Stimulated activated CD8-positive, alpha-beta memory T cell treated with anti-CD3 and anti-CD28 coated beads, Interleukin-2, amount 100 ng/mL, for 1 hour (primary cell): Measurements from ENCODE around the gene CREBRF.
A peak's percentile ranks its signal among the peaks of the same experiment; 100 is the strongest.
"Not testable (repeated sequence)": the region's sequence is repeated elsewhere in the genome, so short reads cannot be mapped to it uniquely, and the experiment has no call there.

ENCODE experiments used
- DNase-seq, 2 donors: peaks; one replicate each; pipeline ENCODE4 v3.0.0-alpha.2; 2020; ENCODE audit warnings: low read depth in 2 of 2

CREBRF gene

DNA sequence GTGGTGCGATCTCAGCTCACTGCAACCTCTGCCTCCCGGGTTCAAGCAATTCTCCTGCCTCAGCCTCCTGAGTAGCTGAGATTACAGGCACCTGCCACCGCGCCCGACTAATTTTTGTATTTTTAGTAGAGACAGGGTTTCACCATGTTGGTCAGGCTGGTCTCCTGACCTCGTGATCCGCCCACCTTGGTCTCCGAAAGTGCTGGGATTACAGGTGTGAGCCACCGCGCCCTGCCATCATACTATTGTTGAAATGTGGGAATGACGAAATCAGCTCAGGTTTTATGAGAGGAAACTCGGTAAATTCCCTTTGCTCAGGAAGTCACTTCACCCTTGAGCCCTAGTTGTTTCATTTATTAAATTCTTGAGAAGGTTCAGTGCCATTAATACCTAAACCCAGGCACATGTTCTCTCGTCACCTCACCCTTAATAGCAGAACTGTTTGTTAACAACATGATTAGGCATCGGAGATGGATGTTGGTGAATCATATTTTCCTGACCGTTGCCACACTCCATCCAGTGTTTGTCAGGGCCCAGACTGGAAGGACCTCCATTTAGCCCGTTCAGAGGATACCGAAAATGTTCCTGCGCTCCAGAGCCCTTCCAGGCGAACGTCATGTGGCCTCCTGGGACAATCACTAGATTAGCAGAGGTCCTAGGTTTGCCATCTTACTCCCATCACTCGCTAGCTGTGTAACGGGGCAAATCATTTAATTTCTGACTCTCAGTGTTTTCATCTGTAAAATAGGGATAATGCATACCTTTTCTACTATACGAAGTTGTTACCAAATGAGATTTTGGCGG lies 20.0 kb upstream of the CREBRF start:
- DNase-seq: no peak

DNA sequence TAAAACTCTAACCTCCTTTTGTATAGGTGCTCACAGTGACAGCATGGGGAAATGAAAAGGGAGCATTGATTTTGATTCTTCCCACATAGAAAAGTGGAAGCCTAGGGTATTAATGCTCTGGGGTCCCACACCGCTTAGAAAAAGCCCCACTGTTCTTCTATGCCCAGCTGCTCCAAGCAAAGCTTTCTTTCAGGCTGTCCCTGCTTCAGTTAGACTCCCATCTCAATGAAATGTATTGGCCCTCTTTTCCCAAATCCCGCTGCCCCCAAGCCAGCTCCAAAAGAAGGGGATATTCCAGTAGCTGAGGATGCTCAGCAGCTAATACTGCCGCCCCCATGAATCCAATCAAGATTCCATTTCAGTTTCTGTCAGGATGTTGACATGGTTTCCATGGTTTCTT lies 17.0 kb upstream of the CREBRF start:
- DNase-seq: no peak

DNA sequence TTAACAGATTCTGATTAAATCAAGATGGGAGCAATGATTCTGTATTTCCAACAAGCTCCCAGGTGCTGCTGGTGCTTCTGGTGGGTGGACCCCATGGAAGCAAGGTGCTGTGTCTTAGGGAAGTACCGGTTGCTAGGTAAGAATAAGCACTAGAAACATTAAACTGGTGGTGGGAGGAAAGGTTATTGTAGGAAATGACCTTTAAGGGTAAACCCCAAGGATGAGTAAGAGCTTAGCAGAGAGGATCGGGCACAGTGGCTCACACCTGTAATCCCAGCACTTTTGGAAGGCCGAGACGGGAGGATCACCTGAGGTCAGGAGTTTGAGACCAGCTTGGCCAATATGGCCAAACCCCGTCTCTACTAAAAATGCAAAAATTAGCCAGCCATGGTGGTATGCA lies 16.2 kb upstream of the CREBRF start:
- DNase-seq: no peak

DNA sequence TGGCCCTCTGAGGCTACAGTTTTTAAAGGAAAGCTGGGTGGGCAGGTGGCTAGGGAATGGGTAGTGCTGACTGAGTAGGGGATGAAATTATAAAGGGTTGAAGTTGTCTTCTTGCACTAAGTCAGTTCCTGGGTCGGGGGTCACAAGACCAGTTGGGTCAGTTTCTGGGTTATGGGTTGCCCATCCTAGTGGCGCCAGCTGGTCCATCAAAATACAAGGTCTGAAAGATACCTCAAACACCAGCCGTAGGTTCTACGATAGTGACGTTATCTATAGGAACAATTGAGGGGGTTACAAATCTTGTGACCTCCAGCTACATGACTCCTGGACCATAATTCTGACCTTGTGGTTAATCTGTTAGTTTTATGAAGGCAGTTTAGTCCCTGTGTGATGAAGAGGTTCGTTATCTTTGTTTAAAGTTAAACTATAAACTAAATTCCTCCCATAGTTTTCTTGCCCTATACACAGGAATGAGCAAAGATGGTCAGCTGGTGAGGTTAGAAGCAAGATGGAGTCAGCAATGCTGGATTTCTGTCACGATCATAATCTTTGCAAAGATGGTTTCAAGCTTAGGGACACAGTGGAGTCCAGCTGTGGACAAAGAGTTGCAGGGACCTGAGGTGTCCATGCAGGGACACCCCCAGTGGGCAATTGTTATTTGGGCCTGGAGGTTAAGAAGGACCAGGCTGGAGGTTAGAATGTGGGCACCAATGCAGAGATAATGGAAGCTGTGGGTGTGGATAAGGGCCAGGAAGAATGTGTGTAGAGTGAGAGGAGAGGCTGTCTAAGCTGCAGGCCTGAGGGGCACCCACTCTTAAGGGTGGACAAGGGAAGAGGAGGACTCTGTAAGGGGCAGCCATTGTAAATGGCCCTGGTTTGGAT lies 14.0 kb upstream of the CREBRF start:
- no peak for DNase-seq

DNA sequence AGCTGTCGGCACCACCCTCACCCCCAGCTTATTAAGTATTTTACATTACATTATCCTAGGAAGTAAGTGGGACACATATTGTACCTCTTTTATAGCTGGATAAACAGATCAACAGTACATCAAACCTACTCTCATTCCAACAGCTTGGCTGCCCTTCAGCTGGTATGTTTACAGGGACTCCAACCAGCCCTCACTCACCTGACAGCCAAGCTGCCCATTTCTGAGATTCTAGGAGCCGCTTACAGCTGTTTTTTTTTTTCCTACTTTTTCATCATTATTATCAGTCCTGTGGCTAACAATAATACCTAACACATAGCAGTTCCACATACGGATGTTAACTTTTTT lies 13.4 kb upstream of the CREBRF start:
- DNase-seq: no peak

DNA sequence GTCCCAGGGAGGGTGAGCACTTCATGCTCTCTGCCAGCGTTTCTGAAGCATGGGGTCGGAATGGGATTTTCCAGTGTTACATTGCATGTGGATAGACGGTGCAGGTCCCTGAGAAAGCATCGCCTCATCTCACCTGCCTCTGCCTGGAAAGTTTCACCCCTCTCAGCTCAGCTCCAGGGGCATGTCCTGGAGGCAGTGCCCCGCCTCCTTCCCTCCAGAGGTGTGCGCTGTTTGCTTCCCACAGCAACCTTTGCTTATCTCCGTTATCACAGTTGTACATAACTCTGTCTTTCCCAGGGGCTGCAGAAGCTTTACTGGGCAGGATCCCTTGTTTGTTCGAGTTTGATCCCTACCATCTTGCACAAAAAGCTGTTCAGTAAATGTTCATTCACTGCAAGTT lies 10.7 kb upstream of the CREBRF start:
- no peak for DNase-seq

DNA sequence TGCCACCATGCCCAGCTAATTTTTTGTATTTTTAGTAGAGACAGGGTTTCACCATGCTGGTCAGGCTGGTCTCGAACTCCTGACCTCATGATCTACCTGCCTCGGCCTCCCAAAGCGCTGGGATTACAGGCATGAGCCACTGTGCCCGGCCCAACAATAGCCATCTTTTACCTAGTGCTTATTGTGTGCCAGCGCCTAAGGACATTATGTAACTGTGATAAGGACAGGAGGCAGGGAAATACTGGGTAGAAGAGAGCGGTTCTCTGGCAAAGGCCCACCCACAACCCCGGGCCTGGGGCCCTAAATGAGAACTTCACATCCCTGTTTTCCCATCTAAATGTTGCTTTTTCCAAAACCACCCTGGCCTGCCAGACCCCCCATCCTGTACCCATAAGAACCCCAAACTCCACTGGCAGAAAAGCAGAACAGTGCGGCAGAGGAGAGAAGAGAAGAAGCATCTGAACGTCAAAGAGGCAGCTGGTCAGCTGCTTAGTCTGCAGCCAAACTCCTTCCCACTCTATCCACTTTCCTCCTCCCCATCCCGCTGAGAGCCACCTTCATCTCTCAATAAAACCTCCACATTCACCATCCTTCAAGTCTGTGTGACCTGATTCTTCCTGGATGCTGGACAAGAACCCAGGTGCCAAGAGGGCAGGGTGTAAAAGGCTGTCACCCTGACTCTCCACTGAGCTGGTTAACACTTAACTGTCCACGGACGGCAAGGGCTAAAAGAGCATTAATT lies 8.9 kb upstream of the CREBRF start:
- not testable (repeated sequence) for DNase-seq

DNA sequence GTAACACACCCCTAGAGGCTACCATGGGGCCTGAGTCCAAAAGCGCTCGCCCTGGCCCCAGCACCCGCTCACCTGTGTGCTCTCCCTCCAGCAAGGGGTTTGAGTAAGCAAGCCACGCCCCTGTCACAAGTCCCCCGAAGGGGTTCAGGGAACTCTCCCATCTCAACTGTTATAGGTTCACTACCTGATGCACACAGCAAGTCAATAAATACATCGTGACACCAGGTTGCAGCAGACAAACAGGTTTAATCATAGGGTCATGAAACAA lies 8.4 kb upstream of the CREBRF start:
- DNase-seq: no peak

DNA sequence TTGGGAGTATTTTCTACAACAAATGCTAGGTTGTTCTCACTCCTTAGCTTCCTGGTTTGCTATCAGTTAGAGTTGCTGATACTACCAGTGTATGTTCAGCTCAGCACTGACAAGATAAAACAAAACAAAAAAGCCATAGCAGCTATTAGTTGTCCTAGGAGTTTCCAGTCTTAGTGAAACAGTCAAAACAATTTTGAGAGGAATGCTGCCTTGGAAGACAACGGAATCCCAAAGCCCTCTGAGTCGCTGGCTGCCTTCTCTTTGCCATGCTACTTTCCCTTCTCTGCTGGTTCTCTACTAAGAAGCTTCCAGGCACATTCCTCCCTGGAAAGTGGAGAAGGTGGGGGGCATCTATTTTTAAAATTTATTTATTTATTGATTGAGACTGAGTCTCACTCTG lies 5.4 kb upstream of the CREBRF start:
- DNase-seq: no peak

DNA sequence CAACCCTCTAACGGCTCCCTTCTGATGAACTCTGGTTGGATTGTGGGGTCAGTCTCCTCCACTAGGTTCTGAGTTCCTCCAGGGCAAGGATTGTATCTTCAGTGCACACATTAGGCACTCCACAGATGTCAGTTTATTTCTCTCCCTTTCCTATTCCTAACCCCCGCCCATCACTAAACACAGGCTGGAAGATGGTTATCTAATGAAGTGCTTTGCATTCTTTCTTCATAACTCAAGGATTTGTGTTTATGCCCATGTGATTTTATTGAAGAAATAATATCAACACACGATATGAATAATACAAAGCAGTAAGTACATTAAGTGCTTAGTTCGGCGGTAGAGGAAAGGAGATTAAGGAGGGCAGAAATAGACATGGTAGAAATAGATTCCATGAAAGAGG lies 4.4 kb upstream of the CREBRF start:
- DNase-seq: no peak

DNA sequence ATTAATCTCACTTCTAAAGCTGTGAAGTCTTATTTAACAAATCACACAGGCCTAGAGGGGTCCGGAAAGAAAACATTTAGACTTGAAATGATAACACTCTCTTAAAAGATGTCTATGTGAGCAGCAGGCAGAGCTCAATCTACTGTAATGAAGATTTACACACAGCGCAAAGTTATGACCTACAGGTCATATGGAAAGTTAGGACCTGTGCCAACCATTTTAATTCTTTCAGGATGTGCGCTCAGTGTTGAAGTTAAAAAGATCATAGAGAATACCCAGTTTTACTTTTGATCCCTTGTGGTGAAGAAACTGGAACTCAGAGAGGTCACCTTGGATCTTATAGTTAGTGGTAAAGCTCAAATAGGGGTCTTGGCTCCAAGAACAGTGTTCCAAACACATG lies 3.1 kb upstream of the CREBRF start:
- DNase-seq: no peak

DNA sequence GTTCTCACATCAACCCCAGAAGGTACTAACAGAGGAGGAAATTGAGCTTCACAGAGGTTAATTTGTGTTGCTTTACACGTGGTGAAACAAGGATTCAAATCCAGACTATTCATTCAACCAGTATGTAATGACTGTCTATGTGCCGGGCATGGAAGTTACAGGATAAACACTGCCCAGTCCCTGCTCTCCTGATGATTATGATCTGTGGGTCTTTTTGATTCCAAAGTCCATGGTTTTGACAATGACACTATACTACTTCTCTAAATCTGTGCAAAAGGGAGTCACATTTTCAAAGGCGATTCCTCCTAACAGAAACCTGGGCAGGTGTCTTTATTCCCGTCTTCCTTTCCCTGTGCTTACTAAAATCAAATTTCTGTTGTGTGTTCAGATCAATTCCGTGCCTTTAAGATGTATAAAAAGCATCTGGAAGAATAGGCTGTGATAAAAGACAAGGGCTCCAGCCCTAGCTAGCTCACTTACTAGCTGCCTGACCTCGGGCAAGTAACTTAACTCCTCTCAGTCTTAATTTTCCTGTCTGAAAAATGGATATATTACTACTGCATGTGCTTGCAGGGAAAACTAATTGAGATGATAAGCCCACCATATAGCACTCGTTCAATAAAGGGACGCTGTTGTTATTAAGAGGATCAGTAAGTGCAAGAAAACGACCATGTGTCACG lies 970 bp upstream of the CREBRF start:
- DNase-seq: no peak

DNA sequence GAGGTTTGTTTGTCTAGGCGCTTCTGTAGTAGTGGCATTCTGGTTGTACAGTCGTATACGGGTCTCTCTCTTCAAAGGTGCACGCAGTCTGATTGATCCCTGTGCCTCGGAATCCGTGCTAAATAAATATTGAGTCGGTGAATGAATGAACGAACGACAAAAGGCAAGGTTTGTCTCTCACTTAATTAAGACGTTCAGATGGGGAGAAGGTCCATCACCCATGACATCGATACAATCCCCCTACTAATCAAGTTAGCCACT lies 500 bp upstream of the CREBRF start:
- no peak for DNase-seq

DNA sequence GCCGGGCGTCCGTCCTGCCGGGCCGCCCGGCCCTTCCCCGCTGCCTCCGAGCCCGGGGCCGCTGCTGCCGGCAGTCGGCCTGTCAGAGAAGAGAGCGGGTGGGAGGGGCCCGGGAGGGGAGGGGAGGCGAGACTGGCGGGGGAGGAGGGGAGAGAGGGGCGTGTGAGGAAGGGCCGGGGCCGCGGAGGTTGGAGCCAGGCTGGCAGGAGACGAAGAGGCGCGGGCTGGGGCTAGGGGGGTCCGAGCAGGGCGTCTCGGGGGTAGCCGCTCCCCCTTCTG lies 570 bp downstream of the CREBRF start:
- DNase-seq: no peak

DNA sequence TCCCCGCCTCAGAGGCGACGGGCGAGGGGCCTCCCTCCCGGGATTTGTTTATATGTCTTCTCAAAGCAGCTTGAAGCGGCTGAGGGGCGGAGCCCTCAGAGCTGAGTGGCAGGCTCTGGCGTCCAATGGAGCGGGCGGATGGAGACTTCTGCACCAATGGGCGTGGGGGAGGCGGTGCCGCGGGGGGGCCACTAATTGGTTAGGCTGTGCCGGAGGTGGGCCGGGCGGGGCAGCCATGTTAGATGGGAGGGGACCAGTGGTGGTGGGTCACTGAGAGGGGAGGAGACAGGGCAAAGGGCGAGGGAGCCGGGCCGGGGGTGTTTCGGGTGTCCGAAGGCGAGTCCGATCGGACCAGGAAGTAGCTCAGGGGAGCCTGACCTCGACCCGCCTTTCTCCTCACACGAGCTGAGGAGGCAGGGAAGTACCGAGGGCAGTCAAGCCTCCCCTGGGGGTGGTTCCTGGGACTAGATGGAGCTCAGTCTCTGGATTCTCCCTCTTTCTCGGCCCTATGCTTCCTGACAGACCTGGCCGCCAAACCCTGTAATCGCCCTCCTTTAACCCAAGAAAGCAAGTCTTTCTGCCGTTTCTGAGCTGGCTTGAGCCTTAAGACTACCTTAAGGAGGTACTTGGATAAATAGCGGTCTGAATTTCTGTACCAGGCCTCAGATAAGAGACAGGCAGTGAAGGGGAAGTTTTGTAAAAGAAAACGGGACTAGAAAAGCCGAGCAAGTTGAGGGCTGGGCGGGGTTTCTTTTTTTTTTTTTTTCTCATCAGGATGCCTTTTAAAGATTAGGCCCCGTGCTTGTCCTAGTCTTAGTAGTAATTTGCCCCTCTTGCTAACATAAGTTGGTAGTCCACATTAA lies 1.1 kb downstream of the CREBRF start:
- DNase-seq: peak; percentile 93 to 98

DNA sequence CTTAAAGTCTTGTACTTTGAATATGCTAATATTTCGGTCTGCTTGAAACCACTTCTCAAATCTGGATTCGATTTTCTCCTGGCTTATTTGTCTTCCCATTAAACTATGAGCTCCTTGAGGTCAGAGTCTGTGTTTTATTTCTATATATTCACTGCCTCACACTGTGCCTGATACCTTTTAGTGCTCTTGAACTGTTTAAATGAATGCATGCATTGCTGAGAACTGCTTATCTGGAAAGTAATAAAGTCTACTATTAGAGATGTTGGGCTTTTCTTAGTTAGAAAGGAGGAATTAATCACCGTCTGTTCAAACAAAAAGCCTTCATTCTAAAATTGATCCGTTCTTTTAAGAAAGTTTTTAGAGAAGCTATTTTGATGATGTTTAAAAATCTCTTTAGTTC lies 6.0 kb downstream of the CREBRF start:
- DNase-seq: no peak

DNA sequence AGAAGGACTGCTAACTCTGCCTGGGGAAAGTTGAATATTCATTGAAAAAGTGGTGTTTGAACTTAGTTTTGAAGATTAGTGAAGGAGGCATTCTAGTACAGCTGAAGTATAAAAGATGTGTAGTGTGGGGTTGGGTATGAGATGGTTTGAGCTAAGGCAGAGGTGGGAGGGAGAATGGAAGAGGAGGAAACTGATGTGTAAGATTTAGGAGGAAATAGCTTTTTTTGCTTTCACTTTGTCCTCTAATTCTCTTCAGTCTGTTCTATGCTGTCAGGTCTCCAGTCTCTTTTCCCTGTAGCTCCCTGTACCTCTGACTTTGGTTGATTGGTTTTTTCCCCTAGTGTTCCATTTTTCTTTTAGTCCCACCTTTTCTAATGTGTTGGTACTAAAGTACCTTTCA lies 9.0 kb downstream of the CREBRF start:
- no peak for DNase-seq

DNA sequence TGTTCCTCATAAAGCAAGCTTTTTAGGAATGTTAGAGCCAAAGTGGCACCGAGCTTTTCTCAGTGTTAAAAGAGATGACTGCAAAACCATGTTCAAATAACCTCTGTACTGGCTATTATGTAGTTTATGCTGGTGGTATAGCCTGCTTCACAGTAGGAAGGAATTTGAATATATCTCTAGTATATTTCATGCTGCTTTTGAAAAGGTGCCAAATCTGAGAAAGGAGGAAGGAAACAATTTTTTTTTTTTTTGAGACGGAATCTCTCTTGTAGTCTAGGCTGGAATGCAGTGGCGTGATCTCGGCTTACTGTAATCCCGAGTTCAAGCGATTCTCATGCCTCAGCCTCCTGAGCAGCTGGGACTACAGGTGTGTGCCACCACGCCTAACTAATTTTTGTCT lies 13.5 kb downstream of the CREBRF start:
- DNase-seq: no peak

DNA sequence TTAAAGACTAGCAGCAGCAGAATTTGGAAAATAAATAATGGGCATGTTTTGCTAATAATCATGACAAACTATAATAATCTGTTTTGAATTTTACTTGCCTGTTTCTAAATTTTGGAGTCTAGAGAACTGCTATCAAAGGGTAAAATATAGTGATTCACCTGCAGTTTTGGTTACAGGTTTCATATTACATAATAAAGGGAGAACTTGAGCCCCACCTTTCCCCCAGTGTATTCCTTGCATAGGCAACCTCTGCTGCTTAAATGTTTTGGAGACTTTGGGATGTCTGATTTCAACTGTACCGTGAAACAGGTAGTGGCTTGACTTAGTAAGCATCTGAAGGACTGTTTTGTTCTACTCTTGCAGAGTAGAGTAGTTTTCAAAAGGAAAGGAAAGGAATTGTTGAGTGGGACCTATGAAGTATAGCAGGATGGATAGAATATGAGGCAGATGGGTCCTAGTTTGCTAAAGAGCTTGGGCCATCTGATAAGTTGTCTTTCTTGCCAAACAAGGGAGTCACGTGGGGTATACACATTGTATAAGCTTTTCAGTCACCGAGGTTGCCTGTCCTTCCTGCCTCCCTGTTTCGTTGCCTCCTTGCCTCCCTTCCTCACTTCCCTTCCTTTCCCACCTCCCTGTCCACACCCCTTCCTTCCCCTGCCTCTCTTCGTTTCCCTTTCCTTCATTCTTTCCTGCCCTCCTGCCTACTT lies 19.1 kb downstream of the CREBRF start:
- no peak for DNase-seq

DNA sequence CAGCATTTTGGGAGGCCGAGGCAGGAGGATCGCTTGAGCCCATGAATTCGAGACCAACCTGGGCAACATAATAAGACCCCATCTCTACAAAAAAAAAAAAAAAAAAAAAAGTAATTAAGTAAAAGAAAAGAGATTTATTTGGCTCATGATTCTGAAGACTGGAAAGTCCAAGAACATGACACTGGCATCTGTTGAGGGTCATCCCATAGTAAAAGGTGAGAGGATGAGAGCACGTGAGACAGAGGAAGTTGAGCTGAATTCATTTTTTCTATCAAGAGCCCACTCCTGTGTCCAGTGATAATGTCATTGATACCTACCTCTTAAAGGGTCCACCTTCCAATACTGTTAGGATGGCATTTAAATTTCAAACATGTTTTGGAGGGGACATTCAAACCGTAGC lies 19.8 kb downstream of the CREBRF start:
- no peak for DNase-seq

DNA sequence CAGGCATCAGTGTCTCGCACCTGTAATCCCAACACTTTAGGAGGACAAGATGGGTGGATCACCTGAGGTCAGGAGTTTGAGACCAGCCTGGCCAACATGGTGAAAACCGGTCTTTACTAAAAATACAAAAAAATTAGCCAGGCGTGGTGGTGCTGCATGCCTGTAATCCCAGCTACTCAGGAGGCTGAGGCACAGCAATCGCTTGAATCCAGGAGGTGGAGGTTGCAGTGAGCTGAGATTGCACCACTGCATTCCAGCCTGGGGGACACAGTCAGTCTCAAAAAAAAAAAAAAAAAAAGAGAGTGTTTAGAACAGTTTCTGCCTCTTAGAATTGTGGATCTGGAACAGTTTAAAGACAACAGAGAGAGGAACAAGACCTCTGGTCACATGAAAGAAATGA lies 20.3 kb downstream of the CREBRF start:
- not testable (repeated sequence) for DNase-seq
